HepG2 (cell line): Measurements from ENCODE around the gene MT1F. TPM values are rescaled to one million over a fixed set of nuclear protein-coding genes. Genes with fewer than 3 reads are reported as not detected.

Source experiments
- ATF7-NPFF ChIP-seq: sonication (generic); formaldehyde crosslinking; IDR thresholded peaks from 2 replicates; pipeline ENCODE4 v1.8.1; 2023; ENCODE audit warnings: mild to moderate bottlenecking, low read depth, missing genetic modification reagents, moderate library complexity
- BRD4 ChIP-seq: sonication (generic); formaldehyde crosslinking; IDR thresholded peaks from 2 replicates; pipeline ENCODE4 v1.4.0; 2020; ENCODE audit warnings: missing genetic modification reagents
- CREM ChIP-seq, 2 experiments: sonication (generic) in 1 of 2; formaldehyde crosslinking in 1 of 2; IDR thresholded peaks; 2 replicates each; pipeline versions ENCODE4 v1.4.0 to v1.6.1; 2016 to 2020; ENCODE audit warnings: antibody characterized with exemption in 1 of 2, mild to moderate bottlenecking in 1 of 2, missing genetic modification reagents in 1 of 2
- ETV6 ChIP-seq: sonication (generic); formaldehyde crosslinking; conservative IDR thresholded peaks from 2 replicates; pipeline ENCODE4 v1.4.0; 2020; ENCODE audit warnings: missing genetic modification reagents
- FOSL1 ChIP-seq: sonication (generic); formaldehyde crosslinking; IDR thresholded peaks from 2 replicates; pipeline ENCODE4 v1.9.0; 2021; ENCODE audit warnings: missing genetic modification reagents, borderline replicate concordance
- FOXJ3 ChIP-seq: sonication (generic); formaldehyde crosslinking; IDR thresholded peaks from 2 replicates; pipeline ENCODE4 v1.4.0; 2020; ENCODE audit warnings: missing genetic modification reagents, mild to moderate bottlenecking, borderline replicate concordance
- GABPA ChIP-seq, 2 experiments: IDR thresholded peaks; 2 replicates each; pipeline ENCODE4 v1.6.1; 2011 to 2016; ENCODE audit warnings: low read depth in 2 of 2, low read length in 1 of 2, missing biosample characterization in 1 of 2, missing genetic modification characterization in 1 of 2
- HOXA5 ChIP-seq: sonication (generic); formaldehyde crosslinking; IDR thresholded peaks from 2 replicates; pipeline ENCODE4 v1.4.0; 2020; ENCODE audit warnings: missing genetic modification reagents
- MAF1 ChIP-seq: sonication (generic); formaldehyde crosslinking; IDR thresholded peaks from 2 replicates; pipeline ENCODE4 v1.5.0; 2020; ENCODE audit warnings: missing genetic modification reagents, borderline replicate concordance
- MED8 ChIP-seq: sonication (generic); formaldehyde crosslinking; IDR thresholded peaks from 2 replicates; pipeline ENCODE4 v1.8.1; 2023; ENCODE audit warnings: mild to moderate bottlenecking, missing genetic modification reagents; ENCODE audit not compliant: insufficient replicate concordance
- MYC ChIP-seq: sonication (generic); formaldehyde crosslinking; IDR thresholded peaks from 2 replicates; pipeline ENCODE4 v1.9.0; 2021; ENCODE audit warnings: missing genetic modification reagents, borderline replicate concordance
- NCOA5 ChIP-seq: sonication (generic); formaldehyde crosslinking; IDR thresholded peaks from 2 replicates; pipeline ENCODE4 v1.4.0; 2020; ENCODE audit warnings: missing genetic modification reagents
- NONO ChIP-seq, 2 experiments: fragments of 450-650 bp in 1 of 2; sonication (generic) in 1 of 2; formaldehyde crosslinking in 1 of 2; IDR thresholded peaks in 1 of 2; conservative IDR thresholded peaks in 1 of 2; 2 replicates each; pipeline versions ENCODE4 v1.6.1 to v1.8.0; 2017 to 2022; ENCODE audit warnings: mild to moderate bottlenecking in 1 of 2, missing genetic modification reagents in 1 of 2, moderate library complexity in 1 of 2
- PHF8 ChIP-seq: sonication (generic); formaldehyde crosslinking; IDR thresholded peaks from 2 replicates; pipeline ENCODE4 v1.5.0; 2020; ENCODE audit warnings: missing genetic modification reagents
- REPIN1 ChIP-seq: sonication (generic); formaldehyde crosslinking; IDR thresholded peaks from 2 replicates; pipeline ENCODE4 v1.8.0; 2022; ENCODE audit warnings: missing genetic modification reagents, low read depth, mild to moderate bottlenecking, borderline replicate concordance
- RFXAP ChIP-seq: sonication (generic); formaldehyde crosslinking; IDR thresholded peaks from 2 replicates; pipeline ENCODE4 v1.4.0; 2020; ENCODE audit warnings: missing genetic modification reagents, borderline replicate concordance
- SOX6 ChIP-seq, 2 experiments: fragments of 450-650 bp in 1 of 2; sonication (generic) in 1 of 2; formaldehyde crosslinking in 1 of 2; IDR thresholded peaks; 2 replicates each; pipeline versions ENCODE4 v1.4.0 to v1.6.1; 2017 to 2020; ENCODE audit warnings: antibody characterized with exemption in 1 of 2, mild to moderate bottlenecking in 1 of 2, missing genetic modification reagents in 1 of 2
- SRSF1 ChIP-seq: fragments of 200-400 bp; formaldehyde crosslinking; optimal IDR thresholded peaks from 2 replicates; pipeline ENCODE3; 2017; ENCODE audit warnings: mild to moderate bottlenecking, low read depth, low read length, moderate library complexity
- THAP11 ChIP-seq: IDR thresholded peaks from 2 replicates; pipeline ENCODE4 v1.6.1; 2016; ENCODE audit warnings: missing biosample characterization, missing genetic modification reagents
- ZBTB21 ChIP-seq: sonication (generic); formaldehyde crosslinking; IDR thresholded peaks from 2 replicates; pipeline ENCODE4 v1.4.0; 2020; ENCODE audit warnings: missing genetic modification reagents
- ZNF224 ChIP-seq: sonication (generic); formaldehyde crosslinking; IDR thresholded peaks from 2 replicates; pipeline ENCODE4 v1.5.0; 2020; ENCODE audit warnings: mild to moderate bottlenecking, missing genetic modification reagents
- ZNF317 ChIP-seq: sonication (generic); formaldehyde crosslinking; IDR thresholded peaks from 2 replicates; pipeline ENCODE4 v1.5.0; 2020; ENCODE audit warnings: mild to moderate bottlenecking, missing genetic modification reagents
- ZNF605 ChIP-seq: sonication (generic); formaldehyde crosslinking; IDR thresholded peaks from 2 replicates; pipeline ENCODE4 v1.8.0; 2022; ENCODE audit warnings: mild to moderate bottlenecking, missing genetic modification reagents
- ZNF766 ChIP-seq: sonication (generic); formaldehyde crosslinking; IDR thresholded peaks from 2 replicates; pipeline ENCODE4 v1.5.0; 2020; ENCODE audit warnings: missing genetic modification reagents, borderline replicate concordance
- polyA plus RNA-seq, 8 experiments: library from polyadenylated mRNA; depleted of rRNA in 3 of 8; stranded (reverse) in 7 of 8; unstranded in 1 of 8; fragments of >200 nt; fragmentation: Illumina TruSeq in 4 of 8; extraction: Trizol in 4 of 8; gene quantifications; 2 replicates each; pipeline versions ENCODE4 v1.2.1 to v1.2.3, GENCODE V29; 2011 to 2016; ENCODE audit warnings: low read depth in 4 of 8, missing spikeins in 1 of 8, mixed read lengths in 1 of 8; ENCODE audit not compliant: insufficient read depth in 1 of 8
- total RNA-seq, 5 experiments: library from RNA; depleted of rRNA; stranded (reverse); fragments of >200 nt; fragmentation: Illumina TruSeq; extraction: Trizol; gene quantifications; 2 replicates each; pipeline ENCODE4 v1.2.3, GENCODE V29; 2016; ENCODE audit warnings: low read depth in 1 of 5
- TF ChIP-seq, protein P1 (sequence below): sonication (generic); formaldehyde crosslinking; IDR thresholded peaks from 2 replicates; pipeline ENCODE4 v1.8.1; 2023; ENCODE audit warnings: mild to moderate bottlenecking, missing genetic modification reagents
- TF ChIP-seq, protein P2 (sequence below): sonication (generic); formaldehyde crosslinking; IDR thresholded peaks from 2 replicates; pipeline ENCODE4 v1.4.0; 2020; ENCODE audit warnings: missing genetic modification reagents

Gene MT1F
- total and polyA plus RNA-seq, 2 of the 13 experiments (the other 11 are each of a cell fraction or from before 2014, with no cell fraction given): 1.9 to 169 TPM

DNA sequence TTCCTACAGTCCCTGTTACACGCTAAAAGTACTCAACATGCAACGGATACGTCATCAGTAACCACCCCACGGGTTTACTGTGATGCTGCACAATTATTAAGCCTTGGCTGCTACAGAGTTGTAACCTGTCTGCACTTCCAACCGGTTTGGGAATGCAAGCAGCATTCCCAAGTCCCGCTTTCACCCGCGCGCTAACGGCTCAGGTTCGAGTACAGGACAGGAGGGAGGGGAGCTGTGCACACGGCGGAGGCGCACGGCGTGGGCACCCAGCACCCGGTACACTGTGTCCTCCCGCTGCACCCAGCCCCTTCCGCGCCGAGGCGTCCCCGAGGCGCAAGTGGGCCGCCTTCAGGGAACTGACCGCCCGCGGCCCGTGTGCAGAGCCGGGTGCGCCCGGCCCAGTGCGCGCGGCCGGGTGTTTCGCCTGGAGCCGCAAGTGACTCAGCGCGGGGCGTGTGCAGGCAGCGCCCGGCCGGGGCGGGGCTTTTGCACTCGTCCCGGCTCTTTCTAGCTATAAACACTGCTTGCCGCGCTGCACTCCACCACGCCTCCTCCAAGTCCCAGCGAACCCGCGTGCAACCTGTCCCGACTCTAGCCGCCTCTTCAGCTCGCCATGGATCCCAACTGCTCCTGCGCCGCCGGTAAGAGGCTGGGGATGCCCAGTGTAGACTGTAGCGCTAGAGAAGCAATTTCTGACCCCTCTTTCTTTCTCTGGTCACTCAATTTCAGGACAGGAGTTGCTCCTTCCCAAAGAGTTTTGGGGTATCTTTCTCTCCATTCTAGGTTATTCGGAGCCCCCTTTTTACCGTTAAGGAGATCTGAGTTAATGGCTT lies 49.5 kb upstream of the MT1F start, which contains the start of gene MT2A (continued):
- TF ChIP-seq, protein P1, sequence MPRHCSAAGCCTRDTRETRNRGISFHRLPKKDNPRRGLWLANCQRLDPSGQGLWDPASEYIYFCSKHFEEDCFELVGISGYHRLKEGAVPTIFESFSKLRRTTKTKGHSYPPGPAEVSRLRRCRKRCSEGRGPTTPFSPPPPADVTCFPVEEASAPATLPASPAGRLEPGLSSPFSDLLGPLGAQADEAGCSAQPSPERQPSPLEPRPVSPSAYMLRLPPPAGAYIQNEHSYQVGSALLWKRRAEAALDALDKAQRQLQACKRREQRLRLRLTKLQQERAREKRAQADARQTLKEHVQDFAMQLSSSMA (CRISPR knock-in tag): no peak
- TF ChIP-seq ZNF224 (CRISPR knock-in tag): peak; percentile 63; the same call in 1 of the 2 replicates
- no peak for TF ChIP-seq GABPA (IDR thresholded peaks at IDR 0.05; ENCODE audit: low read depth, low read length)
- peak; percentile 32 for TF ChIP-seq GABPA (CRISPR knock-in tag; IDR thresholded peaks at IDR 0.05; ENCODE audit: low read depth)
- TF ChIP-seq ZNF605 (CRISPR knock-in tag): 0 out of 2 replicates have a peak, but pooled peaks have one; percentile 2
- peak; percentile 84; the same call in 1 of the 2 replicates for TF ChIP-seq FOSL1 (CRISPR knock-in tag)
- no peak for TF ChIP-seq SOX6 (IDR thresholded peaks at IDR 0.05)
- peak; percentile 51 for TF ChIP-seq SOX6 (CRISPR knock-in tag; IDR thresholded peaks at IDR 0.05)
- TF ChIP-seq FOXJ3 (CRISPR knock-in tag): peak; percentile 78
- TF ChIP-seq THAP11 (CRISPR knock-in tag): peak; percentile 70
- peak; percentile 88 for TF ChIP-seq MYC
- TF ChIP-seq ZNF766 (CRISPR knock-in tag): peak; percentile 90
- TF ChIP-seq MED8 (CRISPR knock-in tag): peak; percentile 92
- no peak; the same call in 1 of the 2 replicates for TF ChIP-seq ATF7-NPFF (CRISPR knock-in tag)
- peak; percentile 34; the same call in 1 of the 2 replicates for TF ChIP-seq ZNF317
- TF ChIP-seq NCOA5: 0 out of 2 replicates have a peak, but pooled peaks have one; percentile 63
- no peak for TF ChIP-seq CREM (IDR thresholded peaks at IDR 0.05)
- no peak for TF ChIP-seq CREM (CRISPR knock-in tag; IDR thresholded peaks at IDR 0.05)
- peak; percentile 96 for TF ChIP-seq REPIN1
- peak; percentile 62; the same call in 1 of the 2 replicates for TF ChIP-seq HOXA5 (CRISPR knock-in tag)
- peak; percentile 92; the same call in 1 of the 2 replicates for TF ChIP-seq RFXAP (CRISPR knock-in tag)
- TF ChIP-seq NONO (IDR thresholded peaks at IDR 0.05): no peak
- peak; percentile 94 for TF ChIP-seq NONO (CRISPR knock-in tag; conservative IDR thresholded peaks at IDR 0.05)
- TF ChIP-seq, protein P2, sequence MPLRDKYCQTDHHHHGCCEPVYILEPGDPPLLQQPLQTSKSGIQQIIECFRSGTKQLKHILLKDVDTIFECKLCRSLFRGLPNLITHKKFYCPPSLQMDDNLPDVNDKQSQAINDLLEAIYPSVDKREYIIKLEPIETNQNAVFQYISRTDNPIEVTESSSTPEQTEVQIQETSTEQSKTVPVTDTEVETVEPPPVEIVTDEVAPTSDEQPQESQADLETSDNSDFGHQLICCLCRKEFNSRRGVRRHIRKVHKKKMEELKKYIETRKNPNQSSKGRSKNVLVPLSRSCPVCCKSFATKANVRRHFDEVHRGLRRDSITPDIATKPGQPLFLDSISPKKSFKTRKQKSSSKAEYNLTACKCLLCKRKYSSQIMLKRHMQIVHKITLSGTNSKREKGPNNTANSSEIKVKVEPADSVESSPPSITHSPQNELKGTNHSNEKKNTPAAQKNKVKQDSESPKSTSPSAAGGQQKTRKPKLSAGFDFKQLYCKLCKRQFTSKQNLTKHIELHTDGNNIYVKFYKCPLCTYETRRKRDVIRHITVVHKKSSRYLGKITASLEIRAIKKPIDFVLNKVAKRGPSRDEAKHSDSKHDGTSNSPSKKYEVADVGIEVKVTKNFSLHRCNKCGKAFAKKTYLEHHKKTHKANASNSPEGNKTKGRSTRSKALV (CRISPR knock-in tag): peak; percentile 97
- TF ChIP-seq BRD4 (CRISPR knock-in tag): peak; percentile 97
- TF ChIP-seq PHF8 (CRISPR knock-in tag): peak; percentile 77
- 0 out of 2 replicates have a peak, but pooled peaks have one; percentile 38 for TF ChIP-seq ZBTB21 (CRISPR knock-in tag)
- peak; percentile 72; the same call in 1 of the 2 replicates for TF ChIP-seq MAF1 (CRISPR knock-in tag)
- peak; percentile 32; the same call in 1 of the 2 replicates for TF ChIP-seq ETV6 (CRISPR knock-in tag)
- TF ChIP-seq SRSF1: peak; percentile 88
